HG03558 (cell line): ENCODE results near the gene CCIN.

ENCODE experiments used
- ATAC-seq: cut with Tn5 transposase; IDR thresholded peaks from one replicate; pipeline ENCODE4 v1.9.1; 2021; ENCODE audit warnings: moderate number of reproducible peaks; ENCODE audit not compliant: unreplicated experiment; ENCODE audit errors: extremely low read depth

The CCIN gene

GRCh38 chr9:36218411-36218901 lies 49.3 kb downstream of the CCIN start:
- no peak for ATAC-seq
